ENCODE measurements around the gene MIGA2.
"Not testable (repeated sequence)": the region's sequence is repeated elsewhere in the genome, so short reads cannot be mapped to it uniquely, and the experiment has no call there.

The MIGA2 gene

DNA sequence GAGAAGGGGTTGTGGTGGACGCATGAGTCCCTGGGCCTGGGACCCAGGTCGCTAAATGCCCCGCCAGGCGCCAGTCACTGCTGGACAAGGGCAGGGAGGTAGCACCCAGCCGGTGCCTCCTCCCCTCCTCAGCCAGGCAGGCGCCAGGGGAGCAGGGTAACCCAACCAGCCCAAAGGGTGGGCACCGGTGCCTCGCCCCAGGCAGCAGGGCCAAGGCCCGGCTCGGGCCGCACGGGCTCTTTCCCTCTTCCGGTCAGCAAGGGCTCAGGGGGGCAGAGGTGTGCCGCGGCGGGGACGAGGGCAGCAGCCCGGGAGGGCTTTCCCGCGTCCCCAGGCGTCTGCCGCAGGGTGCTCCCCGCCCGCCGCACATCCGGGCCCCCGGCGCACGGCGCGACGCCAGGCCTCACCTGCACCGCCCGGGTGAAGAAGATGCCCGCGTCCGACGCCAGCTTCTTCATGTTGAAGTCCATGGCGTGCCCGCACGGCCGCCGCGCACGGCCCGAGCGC lies 8.7 kb upstream of the MIGA2 start:
- no peak for TF ChIP-seq CTCF (IDR thresholded peaks at IDR 0.05; ENCODE audit: control insufficient read depth, insufficient read depth, low read depth, low read length, missing control alignments)
- DNase-seq (ENCODE audit: low read depth) = no peak
- peak overlapping the region; percentile 77 for H3K4me3 ChIP-seq (ENCODE audit: control insufficient read depth, low read depth, low read length)

DNA sequence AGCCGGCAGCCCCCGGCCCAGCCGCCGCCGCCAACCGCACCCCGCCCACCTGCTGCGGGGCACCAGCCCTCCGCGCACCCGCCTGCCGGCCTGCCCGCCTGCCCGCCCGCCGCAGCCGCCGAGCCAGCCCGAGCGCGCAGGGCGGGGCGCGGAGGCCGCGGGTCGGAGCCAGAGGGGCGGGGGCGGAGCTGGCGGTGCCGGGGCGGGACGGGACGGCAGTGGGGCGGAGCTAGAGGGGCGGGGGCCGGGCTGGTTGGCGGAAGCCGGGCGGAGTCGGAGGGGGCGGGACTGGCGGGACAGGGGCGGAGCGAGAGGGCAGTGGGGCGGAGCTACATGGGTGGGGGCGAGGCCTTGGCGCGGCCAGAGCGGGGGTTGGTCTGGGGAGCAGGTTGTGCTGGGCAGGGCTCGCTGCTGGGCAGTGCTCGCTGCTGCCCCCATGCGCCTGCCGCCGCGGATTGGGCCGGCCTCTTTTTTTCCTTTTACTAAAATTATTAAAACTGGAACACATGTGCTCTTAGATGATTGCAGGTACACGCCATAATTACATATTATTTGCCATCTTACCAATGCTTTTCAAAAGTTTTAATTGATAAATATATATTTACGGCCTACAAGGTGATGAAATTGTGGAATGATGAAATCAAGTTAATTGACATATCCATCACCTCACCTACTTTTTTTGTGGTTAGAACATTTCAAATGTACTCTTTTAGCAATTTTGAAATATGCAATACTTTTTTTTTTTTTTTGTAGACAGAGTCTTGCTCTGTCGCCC lies 8.0 kb upstream of the MIGA2 start, which contains the start of gene SH3GLB2:
TSS of gene SH3GLB2 (minus strand) at position 140 of the 775 bp plus-strand sequence. CDS start 177 bp downstream, outside the sequence.
- TF ChIP-seq CTCF (IDR thresholded peaks at IDR 0.05; ENCODE audit: control insufficient read depth, insufficient read depth, low read depth, low read length, missing control alignments) = peak; percentile 80

GRCh38 chr9:129030191-129030590 lies 6.2 kb upstream of the MIGA2 start:
- DNase-seq (ENCODE audit: low read depth) = no peak
- no peak for TF ChIP-seq CTCF (IDR thresholded peaks at IDR 0.05; ENCODE audit: control insufficient read depth, insufficient read depth, low read depth, low read length, missing control alignments)

More for the DNA sequence above, 8.0 kb upstream of the MIGA2 start, which contains the start of gene SH3GLB2:
- H3K4me3 ChIP-seq (ENCODE audit: control insufficient read depth, low read depth, low read length) = peak within 1 kb of the TSS; percentile 77
- peak; percentile 78 for DNase-seq (ENCODE audit: low read depth)

GRCh38 chr9:129031514-129031913 lies 4.9 kb upstream of the MIGA2 start:
- DNase-seq (ENCODE audit: low read depth) = no peak
- H3K4me3 ChIP-seq (ENCODE audit: control insufficient read depth, low read depth, low read length) = no peak overlapping the region

More at GRCh38 chr9:129030191-129030590, 6.2 kb upstream of the MIGA2 start:
- no peak overlapping the region for H3K4me3 ChIP-seq (ENCODE audit: control insufficient read depth, low read depth, low read length)

GRCh38 chr9:129032541-129033159 lies 3.8 kb upstream of the MIGA2 start:
- DNase-seq (ENCODE audit: low read depth) = no peak
- no peak overlapping the region for H3K4me3 ChIP-seq (ENCODE audit: control insufficient read depth, low read depth, low read length)
- TF ChIP-seq CTCF (IDR thresholded peaks at IDR 0.05; ENCODE audit: control insufficient read depth, insufficient read depth, low read depth, low read length, missing control alignments) = no peak

More at GRCh38 chr9:129031514-129031913, 4.9 kb upstream of the MIGA2 start:
- TF ChIP-seq CTCF (IDR thresholded peaks at IDR 0.05; ENCODE audit: control insufficient read depth, insufficient read depth, low read depth, low read length, missing control alignments) = no peak

DNA sequence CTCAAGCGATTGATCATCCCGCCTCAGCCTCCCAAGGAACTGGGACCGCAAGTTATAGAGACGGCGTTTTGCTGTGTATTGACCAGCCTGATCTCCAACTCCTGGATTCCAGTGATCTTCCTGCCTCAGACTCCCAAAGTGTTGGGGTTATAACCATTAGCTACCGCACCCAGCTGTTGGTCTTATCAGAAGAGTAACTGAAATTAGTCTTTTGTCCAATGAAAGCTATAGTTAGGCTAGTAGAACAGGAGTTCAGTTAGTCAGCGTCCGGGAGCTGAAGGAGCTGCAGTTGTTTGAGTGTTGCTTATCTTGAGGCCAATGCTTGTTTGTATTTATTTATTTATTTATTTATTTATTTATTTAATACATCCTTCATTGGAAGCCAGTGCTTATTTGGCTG lies 3.2 kb upstream of the MIGA2 start:
- H3K4me3 ChIP-seq (ENCODE audit: control insufficient read depth, low read depth, low read length) = no peak overlapping the region
- TF ChIP-seq CTCF (IDR thresholded peaks at IDR 0.05; ENCODE audit: control insufficient read depth, insufficient read depth, low read depth, low read length, missing control alignments) = no peak
- DNase-seq (ENCODE audit: low read depth) = no peak

DNA sequence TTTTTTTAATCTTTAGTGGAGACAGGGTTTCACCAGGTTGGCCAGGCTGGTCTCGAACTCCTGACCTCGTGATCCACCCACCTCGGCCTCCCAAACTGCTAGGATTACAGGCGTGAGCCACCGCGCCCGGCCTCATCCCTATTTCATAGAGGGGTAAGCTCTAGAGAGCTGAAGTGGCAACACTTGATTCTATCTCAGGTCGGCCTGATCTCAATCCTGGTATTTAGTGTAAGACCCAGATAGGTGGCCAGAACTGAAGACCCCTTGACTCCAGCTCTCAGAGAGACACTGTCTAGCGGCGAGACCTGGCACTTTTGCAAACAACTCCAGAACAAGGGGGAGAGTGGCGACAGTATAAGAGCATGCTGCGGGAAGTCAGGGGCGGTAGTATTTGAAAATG lies 588 bp upstream of the MIGA2 start:
- DNase-seq (ENCODE audit: low read depth) = not testable (repeated sequence)
- peak overlapping the region; percentile 30 for H3K4me3 ChIP-seq (ENCODE audit: control insufficient read depth, low read depth, low read length)
